WTC11 (cell line): ENCODE measurements around the gene CD109.
"Not testable (repeated sequence)": the region's sequence is repeated elsewhere in the genome, so short reads cannot be mapped to it uniquely, and the experiment has no call there.

Experiments
- ESRRA ChIP-seq: sonication (generic); formaldehyde crosslinking; IDR thresholded peaks from 2 replicates; pipeline ENCODE4 v1.8.1; 2022; ENCODE audit warnings: mild to moderate bottlenecking, missing genetic modification reagents, borderline replicate concordance
- FOXP1 ChIP-seq: sonication (generic); formaldehyde crosslinking; IDR thresholded peaks from 2 replicates; pipeline ENCODE4 v1.8.0; 2022; ENCODE audit warnings: missing genetic modification reagents, mild to moderate bottlenecking, moderate library complexity, borderline replicate concordance
- IRF2 ChIP-seq: sonication (generic); formaldehyde crosslinking; IDR thresholded peaks from 2 replicates; pipeline ENCODE4 v1.8.0; 2022; ENCODE audit warnings: low read depth, missing genetic modification reagents, borderline replicate concordance
- JUN ChIP-seq: sonication (generic); formaldehyde crosslinking; IDR thresholded peaks from 2 replicates; pipeline ENCODE4 v1.8.0; 2023; ENCODE audit warnings: mild to moderate bottlenecking, missing genetic modification reagents
- MYBL2 ChIP-seq: sonication (generic); formaldehyde crosslinking; IDR thresholded peaks from 2 replicates; pipeline ENCODE4 v1.8.1; 2023; ENCODE audit warnings: mild to moderate bottlenecking, moderate library complexity, missing genetic modification reagents
- NR2C2 ChIP-seq: sonication (generic); formaldehyde crosslinking; IDR thresholded peaks from 2 replicates; pipeline ENCODE4 v1.8.0; 2022; ENCODE audit warnings: mild to moderate bottlenecking, missing genetic modification reagents
- ZNF121 ChIP-seq: sonication (generic); formaldehyde crosslinking; IDR thresholded peaks from 2 replicates; pipeline ENCODE4 v1.8.0; 2023; ENCODE audit warnings: missing genetic modification reagents
- ZNF138 ChIP-seq: sonication (generic); formaldehyde crosslinking; conservative IDR thresholded peaks from 2 replicates; pipeline ENCODE4 v1.8.1; 2022; ENCODE audit warnings: mild to moderate bottlenecking, moderate library complexity, missing genetic modification reagents
- TF ChIP-seq, protein P1 (sequence below): sonication (generic); formaldehyde crosslinking; IDR thresholded peaks from 2 replicates; pipeline ENCODE4 v1.8.0; 2022; ENCODE audit warnings: mild to moderate bottlenecking, missing genetic modification reagents
- TF ChIP-seq, protein P2 (sequence below): fragments of 200-600 bp; IDR thresholded peaks from 2 replicates; pipeline ENCODE4 v1.8.0; 2022; ENCODE audit warnings: antibody characterized with exemption
- TF ChIP-seq, protein P3 (sequence below): sonication (generic); formaldehyde crosslinking; IDR thresholded peaks from 2 replicates; pipeline ENCODE4 v1.8.1; 2023; ENCODE audit warnings: mild to moderate bottlenecking, missing genetic modification reagents
- TF ChIP-seq, protein P4 (sequence below): sonication (generic); formaldehyde crosslinking; IDR thresholded peaks from 2 replicates; pipeline ENCODE4 v1.8.0; 2022; ENCODE audit warnings: mild to moderate bottlenecking, missing genetic modification reagents

- not testable (repeated sequence) for TF ChIP-seq ZNF138; ZNF121 (CRISPR knock-in tag); MYBL2 (CRISPR knock-in tag); JUN (CRISPR knock-in tag); NR2C2 (CRISPR knock-in tag); FOXP1; ESRRA (CRISPR knock-in tag); IRF2 (CRISPR knock-in tag)
- TF ChIP-seq, protein P1, sequence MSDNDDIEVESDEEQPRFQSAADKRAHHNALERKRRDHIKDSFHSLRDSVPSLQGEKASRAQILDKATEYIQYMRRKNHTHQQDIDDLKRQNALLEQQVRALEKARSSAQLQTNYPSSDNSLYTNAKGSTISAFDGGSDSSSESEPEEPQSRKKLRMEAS (CRISPR knock-in tag): not testable (repeated sequence)
- TF ChIP-seq, protein P2, sequence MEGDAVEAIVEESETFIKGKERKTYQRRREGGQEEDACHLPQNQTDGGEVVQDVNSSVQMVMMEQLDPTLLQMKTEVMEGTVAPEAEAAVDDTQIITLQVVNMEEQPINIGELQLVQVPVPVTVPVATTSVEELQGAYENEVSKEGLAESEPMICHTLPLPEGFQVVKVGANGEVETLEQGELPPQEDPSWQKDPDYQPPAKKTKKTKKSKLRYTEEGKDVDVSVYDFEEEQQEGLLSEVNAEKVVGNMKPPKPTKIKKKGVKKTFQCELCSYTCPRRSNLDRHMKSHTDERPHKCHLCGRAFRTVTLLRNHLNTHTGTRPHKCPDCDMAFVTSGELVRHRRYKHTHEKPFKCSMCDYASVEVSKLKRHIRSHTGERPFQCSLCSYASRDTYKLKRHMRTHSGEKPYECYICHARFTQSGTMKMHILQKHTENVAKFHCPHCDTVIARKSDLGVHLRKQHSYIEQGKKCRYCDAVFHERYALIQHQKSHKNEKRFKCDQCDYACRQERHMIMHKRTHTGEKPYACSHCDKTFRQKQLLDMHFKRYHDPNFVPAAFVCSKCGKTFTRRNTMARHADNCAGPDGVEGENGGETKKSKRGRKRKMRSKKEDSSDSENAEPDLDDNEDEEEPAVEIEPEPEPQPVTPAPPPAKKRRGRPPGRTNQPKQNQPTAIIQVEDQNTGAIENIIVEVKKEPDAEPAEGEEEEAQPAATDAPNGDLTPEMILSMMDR: not testable (repeated sequence)
- TF ChIP-seq, protein P3, sequence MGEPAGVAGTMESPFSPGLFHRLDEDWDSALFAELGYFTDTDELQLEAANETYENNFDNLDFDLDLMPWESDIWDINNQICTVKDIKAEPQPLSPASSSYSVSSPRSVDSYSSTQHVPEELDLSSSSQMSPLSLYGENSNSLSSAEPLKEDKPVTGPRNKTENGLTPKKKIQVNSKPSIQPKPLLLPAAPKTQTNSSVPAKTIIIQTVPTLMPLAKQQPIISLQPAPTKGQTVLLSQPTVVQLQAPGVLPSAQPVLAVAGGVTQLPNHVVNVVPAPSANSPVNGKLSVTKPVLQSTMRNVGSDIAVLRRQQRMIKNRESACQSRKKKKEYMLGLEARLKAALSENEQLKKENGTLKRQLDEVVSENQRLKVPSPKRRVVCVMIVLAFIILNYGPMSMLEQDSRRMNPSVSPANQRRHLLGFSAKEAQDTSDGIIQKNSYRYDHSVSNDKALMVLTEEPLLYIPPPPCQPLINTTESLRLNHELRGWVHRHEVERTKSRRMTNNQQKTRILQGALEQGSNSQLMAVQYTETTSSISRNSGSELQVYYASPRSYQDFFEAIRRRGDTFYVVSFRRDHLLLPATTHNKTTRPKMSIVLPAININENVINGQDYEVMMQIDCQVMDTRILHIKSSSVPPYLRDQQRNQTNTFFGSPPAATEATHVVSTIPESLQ: not testable (repeated sequence)
- TF ChIP-seq, protein P4, sequence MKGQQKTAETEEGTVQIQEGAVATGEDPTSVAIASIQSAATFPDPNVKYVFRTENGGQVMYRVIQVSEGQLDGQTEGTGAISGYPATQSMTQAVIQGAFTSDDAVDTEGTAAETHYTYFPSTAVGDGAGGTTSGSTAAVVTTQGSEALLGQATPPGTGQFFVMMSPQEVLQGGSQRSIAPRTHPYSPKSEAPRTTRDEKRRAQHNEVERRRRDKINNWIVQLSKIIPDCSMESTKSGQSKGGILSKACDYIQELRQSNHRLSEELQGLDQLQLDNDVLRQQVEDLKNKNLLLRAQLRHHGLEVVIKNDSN (CRISPR knock-in tag): not testable (repeated sequence)
Measured at GRCh38 chr6:73851048-73851447, 155.0 kb downstream of the CD109 start.
